GM12873 (cell line): ENCODE measurements around the gene FKBP5.

ENCODE experiments used
- TF ChIP-seq, protein P1 (sequence below): IDR thresholded peaks from 2 replicates; pipeline ENCODE4 v1.5.1; 2012; ENCODE audit warnings: low read depth, mild to moderate bottlenecking, moderate library complexity, low read length, control low read depth; ENCODE audit not compliant: insufficient read depth; ENCODE audit errors: missing control alignments

The FKBP5 gene

DNA sequence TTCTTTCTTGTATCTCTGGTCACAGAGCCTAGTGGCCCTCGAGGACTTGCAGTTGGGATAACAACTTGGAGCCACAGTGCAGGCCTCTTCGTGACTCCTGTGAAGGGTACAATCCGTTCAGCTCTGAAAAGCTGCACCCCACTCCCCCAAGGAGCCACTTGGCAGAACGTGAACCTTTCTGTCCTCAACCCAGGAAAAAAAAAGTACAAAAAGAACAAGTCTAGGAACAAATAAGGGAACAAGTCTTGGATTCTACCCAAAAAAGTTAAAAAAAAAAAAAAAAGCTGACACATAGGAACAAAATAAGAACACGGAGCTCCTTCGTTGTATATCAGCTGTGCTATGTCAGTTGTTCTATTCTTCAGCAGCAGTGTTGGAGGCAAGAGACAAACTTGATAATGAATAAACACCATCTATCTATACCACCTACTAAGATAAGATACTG, 98.1 kb downstream of the FKBP5 start:
- TF ChIP-seq, protein P1, sequence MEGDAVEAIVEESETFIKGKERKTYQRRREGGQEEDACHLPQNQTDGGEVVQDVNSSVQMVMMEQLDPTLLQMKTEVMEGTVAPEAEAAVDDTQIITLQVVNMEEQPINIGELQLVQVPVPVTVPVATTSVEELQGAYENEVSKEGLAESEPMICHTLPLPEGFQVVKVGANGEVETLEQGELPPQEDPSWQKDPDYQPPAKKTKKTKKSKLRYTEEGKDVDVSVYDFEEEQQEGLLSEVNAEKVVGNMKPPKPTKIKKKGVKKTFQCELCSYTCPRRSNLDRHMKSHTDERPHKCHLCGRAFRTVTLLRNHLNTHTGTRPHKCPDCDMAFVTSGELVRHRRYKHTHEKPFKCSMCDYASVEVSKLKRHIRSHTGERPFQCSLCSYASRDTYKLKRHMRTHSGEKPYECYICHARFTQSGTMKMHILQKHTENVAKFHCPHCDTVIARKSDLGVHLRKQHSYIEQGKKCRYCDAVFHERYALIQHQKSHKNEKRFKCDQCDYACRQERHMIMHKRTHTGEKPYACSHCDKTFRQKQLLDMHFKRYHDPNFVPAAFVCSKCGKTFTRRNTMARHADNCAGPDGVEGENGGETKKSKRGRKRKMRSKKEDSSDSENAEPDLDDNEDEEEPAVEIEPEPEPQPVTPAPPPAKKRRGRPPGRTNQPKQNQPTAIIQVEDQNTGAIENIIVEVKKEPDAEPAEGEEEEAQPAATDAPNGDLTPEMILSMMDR = no peak

DNA sequence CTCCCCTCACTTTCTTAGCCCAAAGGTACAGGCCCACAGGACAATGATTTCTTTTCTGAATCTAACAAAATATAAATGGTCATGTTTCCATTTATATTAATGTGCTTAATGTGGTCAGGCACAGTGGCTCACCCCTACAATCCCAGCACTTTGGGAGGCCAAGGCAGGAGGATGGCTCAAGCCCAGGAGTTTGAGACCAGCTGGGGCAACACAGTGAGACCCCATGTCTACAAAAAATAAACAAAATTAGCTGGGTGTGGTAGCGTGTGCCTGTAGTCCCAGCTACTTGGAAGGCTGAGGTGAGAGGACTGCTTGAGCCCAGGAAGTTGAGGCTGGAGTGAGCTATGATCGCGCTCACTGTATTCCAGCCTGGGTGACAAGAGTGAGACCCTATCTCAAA, 98.8 kb downstream of the FKBP5 start:
- TF ChIP-seq, protein P1 = no peak

DNA sequence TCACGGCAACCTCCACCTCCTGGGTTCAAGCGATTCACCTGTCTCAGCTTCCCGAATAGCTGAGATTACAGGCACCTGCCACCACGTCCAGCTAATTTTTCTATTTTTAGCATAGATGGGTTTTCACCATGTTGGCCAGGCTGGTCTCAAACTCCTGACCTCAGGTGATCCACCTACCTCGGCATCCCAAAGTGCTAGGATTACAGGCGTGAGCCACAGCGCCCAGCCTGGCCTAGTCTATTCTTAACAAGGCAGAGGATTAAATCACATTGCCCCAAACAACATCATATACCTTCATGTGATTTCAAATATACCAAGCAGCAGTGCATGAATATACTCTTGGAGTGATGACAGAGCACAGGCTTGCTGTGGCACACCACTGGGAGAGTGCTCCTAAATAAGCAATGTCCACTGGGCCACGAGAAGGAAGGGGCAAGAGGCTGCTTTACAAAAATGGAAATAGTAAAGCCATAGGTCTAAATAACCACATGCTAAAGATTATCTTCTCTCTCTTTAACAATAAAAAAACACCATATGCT, 99.4 kb downstream of the FKBP5 start:
- TF ChIP-seq, protein P1 = no peak

DNA sequence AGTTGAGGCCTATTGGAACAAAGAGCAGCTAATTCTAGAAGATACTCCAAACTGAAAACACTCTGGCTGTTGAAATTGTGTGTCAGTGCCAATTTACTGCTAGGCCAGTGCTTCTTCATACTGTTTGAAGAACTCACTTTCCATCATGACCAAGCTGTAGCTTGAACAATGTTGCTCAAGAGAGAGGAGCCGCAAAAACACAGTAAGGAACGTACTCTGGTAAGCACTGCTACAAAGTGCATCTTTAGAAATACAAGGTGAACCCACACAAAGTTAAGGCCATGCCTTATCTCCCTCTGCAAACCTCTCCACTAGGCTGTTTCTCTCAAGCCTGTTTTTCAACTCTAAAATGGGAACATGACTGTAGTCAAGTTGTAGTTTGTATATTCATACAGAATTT, 101.5 kb downstream of the FKBP5 start:
- TF ChIP-seq, protein P1 = no peak

GRCh38 chr6:35586542-35586941, 102.2 kb downstream of the FKBP5 start:
- TF ChIP-seq, protein P1 = no peak

DNA sequence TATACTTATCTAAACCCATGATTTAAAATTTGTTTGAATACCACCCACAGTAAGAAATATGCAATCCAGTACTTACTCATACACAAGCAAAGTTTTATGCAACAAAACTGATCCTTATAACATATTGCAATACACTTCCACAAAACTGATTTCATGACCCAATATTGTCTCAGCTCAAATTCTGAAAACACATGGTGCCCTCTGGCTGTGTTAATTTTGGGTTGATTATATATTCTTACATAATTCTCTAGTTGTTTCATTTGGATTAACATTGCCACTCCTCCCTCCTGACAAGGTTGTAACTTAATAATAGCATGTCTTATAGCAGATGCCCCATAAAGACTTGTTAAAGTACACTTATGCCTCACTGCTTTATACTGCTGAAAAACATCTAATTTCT, 103.1 kb downstream of the FKBP5 start:
- TF ChIP-seq, protein P1 = no peak

DNA sequence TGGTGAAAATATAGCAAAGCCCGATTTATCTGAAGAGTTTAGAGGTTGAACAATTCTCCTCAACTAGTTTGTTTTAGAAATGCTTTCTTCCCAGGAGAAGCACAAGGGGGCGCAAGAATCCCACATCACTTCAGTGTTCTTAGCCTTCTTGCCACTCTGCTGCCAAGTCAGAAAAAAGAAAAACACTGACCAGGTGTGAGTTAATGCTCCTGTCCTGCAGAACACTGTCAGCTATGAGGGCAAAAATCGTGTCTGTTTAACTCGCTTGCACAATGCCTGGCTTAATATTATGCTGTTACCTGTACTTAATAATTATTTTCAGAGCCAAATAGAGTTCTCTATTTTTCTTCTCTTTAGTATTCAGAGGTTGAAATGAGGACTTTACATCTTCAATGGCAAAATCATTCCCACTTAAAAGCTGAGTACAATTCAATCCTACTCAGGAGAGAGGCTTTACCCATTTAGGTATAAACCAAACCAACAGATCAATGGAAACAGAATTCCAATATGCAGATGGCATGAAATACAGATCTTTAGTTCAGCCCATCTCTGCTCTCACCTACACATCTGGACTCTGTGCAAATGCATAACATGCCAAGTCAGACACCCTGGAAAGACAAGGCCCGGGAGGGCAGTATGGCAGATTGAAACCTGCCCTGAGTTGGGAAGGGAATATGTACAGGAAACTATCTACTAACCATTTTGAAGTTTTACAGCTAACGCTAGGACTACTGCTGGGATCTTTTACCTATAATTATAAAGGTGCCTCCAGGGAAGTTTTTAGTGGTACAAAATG, 104.6 kb downstream of the FKBP5 start:
- TF ChIP-seq, protein P1 = peak; percentile 79
